Vagina (tissue), 2 donors: ENCODE results near the gene CTNNAL1. TPM values are rescaled to one million over a fixed set of nuclear protein-coding genes. Genes with fewer than 3 reads are reported as not detected.

Experiments
- DNase-seq, 2 donors: peaks; one replicate each; pipeline ENCODE4 v3.0.0-alpha.2; 2017; ENCODE audit errors: extremely low spot score in 2 of 2
- H3K27ac ChIP-seq: fragments of 200-600 bp; sonication (generic); one replicate; pipeline ENCODE4 v1.5.1; 2019
- H3K27me3 ChIP-seq: fragments of 200-600 bp; sonication (generic); one replicate; pipeline ENCODE4 v1.5.1; 2019
- H3K36me3 ChIP-seq, 2 donors: fragments of 200-600 bp; sonication (generic); one replicate each; pipeline ENCODE4 v1.5.1; 2017 to 2019
- H3K4me1 ChIP-seq: fragments of 200-600 bp; sonication (generic); one replicate; pipeline ENCODE4 v1.5.1; 2019
- H3K4me3 ChIP-seq, 2 donors: fragments of 200-600 bp; sonication (generic); 1 replicate in 1 of 2; 2 replicates in 1 of 2; pipeline ENCODE4 v1.5.1; 2016 to 2019
- H3K9me3 ChIP-seq: fragments of 200-600 bp; sonication (generic); one replicate; pipeline ENCODE4 v1.5.1; 2019
- POLR2A ChIP-seq, 2 donors: fragments of 450-650 bp; IDR thresholded peaks; one replicate each; pipeline ENCODE4 v1.6.1; 2017; ENCODE audit warnings: antibody characterized with exemption in 2 of 2, mild to moderate bottlenecking in 2 of 2, moderate library complexity in 2 of 2
- POLR2AphosphoS5 ChIP-seq, 2 donors: sonication (generic); formaldehyde crosslinking; IDR thresholded peaks; one replicate each; pipeline ENCODE4 v1.9.0; 2017; ENCODE audit warnings: antibody characterized with exemption in 2 of 2, mild to moderate bottlenecking in 2 of 2, low read depth in 1 of 2; ENCODE audit not compliant: insufficient read depth in 1 of 2
- intact Hi-C: fragments of 100-400 bp; cut with DNase I; formaldehyde crosslinking; loops from one replicate; pipeline ENCODE4 v1.15.1; 2023
- total RNA-seq: library from RNA; depleted of rRNA; stranded (reverse); fragments of >200 nt; gene quantifications from one replicate; pipeline ENCODE4 v1.2.3, GENCODE V29; 2016
- TF ChIP-seq, protein P1 (sequence below), 3 experiments: fragments of 450-650 bp in 2 of 3; fragments of 200-600 bp in 1 of 3; sonication (generic) in 1 of 3; IDR thresholded peaks; one replicate each; pipeline ENCODE4 v1.5.1; 2017 to 2019; ENCODE audit warnings: antibody characterized with exemption in 3 of 3, mild to moderate bottlenecking in 2 of 3, moderate library complexity in 2 of 3

CTNNAL1 gene
- total RNA-seq, 1 donor from 2014 or later, result 18.2 TPM

DNA sequence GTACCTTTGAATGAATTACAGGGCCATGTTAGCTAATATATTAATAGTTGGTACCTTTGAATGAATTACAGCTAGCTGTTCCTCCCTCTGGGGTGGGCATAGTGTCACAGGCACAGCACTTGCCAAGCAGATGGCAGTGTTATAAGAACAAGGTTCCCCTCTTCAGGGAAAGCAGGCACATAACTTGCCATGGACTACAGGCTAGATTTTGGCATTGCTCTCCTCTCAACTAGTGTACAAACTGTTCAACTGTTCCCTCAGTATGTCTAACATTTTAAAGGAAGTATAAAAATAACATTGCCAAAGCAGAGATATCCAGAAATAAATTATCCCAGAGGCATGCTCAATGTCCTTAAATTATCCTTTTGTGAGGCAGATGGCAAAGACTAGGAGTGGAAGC, 45.4 kb downstream of the CTNNAL1 start:
- DNase-seq, result no peak
- H3K4me1 ChIP-seq, result peaks cover 13% of the 10 kb centered on the region
- no peaks in the 10 kb centered on the region for H3K9me3 ChIP-seq
- intact Hi-C loops, result no loop called here
- no peak overlapping the region for H3K27ac ChIP-seq
- no peaks in the 10 kb centered on the region for H3K27me3 ChIP-seq
- H3K36me3 ChIP-seq, result no peaks in the 10 kb centered on the region
- TF ChIP-seq POLR2AphosphoS5 (IDR thresholded peaks at IDR 0.05; ENCODE audit: insufficient read depth in 1 of 2, low read depth in 1 of 2), result no peak
- TF ChIP-seq POLR2A (IDR thresholded peaks at IDR 0.05), result no peak
- TF ChIP-seq, protein P1, sequence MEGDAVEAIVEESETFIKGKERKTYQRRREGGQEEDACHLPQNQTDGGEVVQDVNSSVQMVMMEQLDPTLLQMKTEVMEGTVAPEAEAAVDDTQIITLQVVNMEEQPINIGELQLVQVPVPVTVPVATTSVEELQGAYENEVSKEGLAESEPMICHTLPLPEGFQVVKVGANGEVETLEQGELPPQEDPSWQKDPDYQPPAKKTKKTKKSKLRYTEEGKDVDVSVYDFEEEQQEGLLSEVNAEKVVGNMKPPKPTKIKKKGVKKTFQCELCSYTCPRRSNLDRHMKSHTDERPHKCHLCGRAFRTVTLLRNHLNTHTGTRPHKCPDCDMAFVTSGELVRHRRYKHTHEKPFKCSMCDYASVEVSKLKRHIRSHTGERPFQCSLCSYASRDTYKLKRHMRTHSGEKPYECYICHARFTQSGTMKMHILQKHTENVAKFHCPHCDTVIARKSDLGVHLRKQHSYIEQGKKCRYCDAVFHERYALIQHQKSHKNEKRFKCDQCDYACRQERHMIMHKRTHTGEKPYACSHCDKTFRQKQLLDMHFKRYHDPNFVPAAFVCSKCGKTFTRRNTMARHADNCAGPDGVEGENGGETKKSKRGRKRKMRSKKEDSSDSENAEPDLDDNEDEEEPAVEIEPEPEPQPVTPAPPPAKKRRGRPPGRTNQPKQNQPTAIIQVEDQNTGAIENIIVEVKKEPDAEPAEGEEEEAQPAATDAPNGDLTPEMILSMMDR (IDR thresholded peaks at IDR 0.05), result no peak
- no peak overlapping the region for H3K4me3 ChIP-seq

- H3K36me3 ChIP-seq, result no peaks in the 10 kb centered on the region
- no peak for DNase-seq
- intact Hi-C loops, result no loop called here
Observed at GRCh38 chr9:108963459-108964143, 49.7 kb downstream of the CTNNAL1 start.

DNA sequence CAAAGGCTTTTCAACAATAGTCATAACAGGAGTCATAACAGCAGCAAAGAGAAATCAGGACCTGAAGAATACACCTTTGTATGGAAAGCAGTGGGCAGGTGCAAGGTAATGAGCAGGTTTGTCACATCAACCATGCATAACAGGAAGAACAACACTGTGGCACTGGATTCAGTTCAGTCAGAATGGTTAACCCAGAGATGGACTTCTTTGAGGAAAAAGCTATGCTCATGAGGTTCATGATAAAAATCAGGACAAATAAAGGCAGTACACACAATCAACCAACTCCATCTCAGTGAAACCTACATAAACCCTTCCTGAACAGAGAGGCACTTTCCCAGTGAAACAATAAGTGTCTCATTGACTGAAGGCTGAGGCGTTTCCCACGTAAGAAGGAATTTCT, 52.1 kb downstream of the CTNNAL1 start:
- Histone ChIP-seq H3K36me3 (no peaks in the 10 kb centered on the region), H3K27me3 (no peaks in the 10 kb centered on the region), H3K9me3 (no peaks in the 10 kb centered on the region), H3K27ac (no peak overlapping the region), H3K4me3 (no peak overlapping the region), H3K4me1 (no peaks in the 10 kb centered on the region)
- TF ChIP-seq POLR2AphosphoS5 (IDR thresholded peaks at IDR 0.05; ENCODE audit: insufficient read depth in 1 of 2, low read depth in 1 of 2) (no peak), POLR2A (IDR thresholded peaks at IDR 0.05) (no peak)
- TF ChIP-seq, protein P1 (IDR thresholded peaks at IDR 0.05), result no peak
- DNase-seq, result no peak
- intact Hi-C loops, result no loop called here

More at GRCh38 chr9:108963459-108964143, 49.7 kb downstream of the CTNNAL1 start:
- no peaks in the 10 kb centered on the region for H3K9me3 ChIP-seq
- H3K27me3 ChIP-seq, result no peaks in the 10 kb centered on the region
- H3K4me3 ChIP-seq, result no peak overlapping the region
- H3K27ac ChIP-seq, result no peak overlapping the region
- no peaks in the 10 kb centered on the region for H3K4me1 ChIP-seq
- TF ChIP-seq POLR2A (IDR thresholded peaks at IDR 0.05), result no peak
- TF ChIP-seq POLR2AphosphoS5 (IDR thresholded peaks at IDR 0.05; ENCODE audit: insufficient read depth in 1 of 2, low read depth in 1 of 2), result no peak
- TF ChIP-seq, protein P1 (IDR thresholded peaks at IDR 0.05), result no peak

- H3K4me3 ChIP-seq, result no peak overlapping the region
- no peaks in the 10 kb centered on the region for H3K9me3 ChIP-seq
- no peaks in the 10 kb centered on the region for H3K4me1 ChIP-seq
- H3K27me3 ChIP-seq, result no peaks in the 10 kb centered on the region
- intact Hi-C loops, result no loop called here
- H3K27ac ChIP-seq, result no peak overlapping the region
- H3K36me3 ChIP-seq, result no peaks in the 10 kb centered on the region
- no peak for DNase-seq
- TF ChIP-seq, protein P1 (IDR thresholded peaks at IDR 0.05), result no peak
- TF ChIP-seq POLR2A (IDR thresholded peaks at IDR 0.05) (no peak), POLR2AphosphoS5 (IDR thresholded peaks at IDR 0.05; ENCODE audit: insufficient read depth in 1 of 2, low read depth in 1 of 2) (no peak)
Observed at GRCh38 chr9:108960331-108960730, 53.0 kb downstream of the CTNNAL1 start.

DNA sequence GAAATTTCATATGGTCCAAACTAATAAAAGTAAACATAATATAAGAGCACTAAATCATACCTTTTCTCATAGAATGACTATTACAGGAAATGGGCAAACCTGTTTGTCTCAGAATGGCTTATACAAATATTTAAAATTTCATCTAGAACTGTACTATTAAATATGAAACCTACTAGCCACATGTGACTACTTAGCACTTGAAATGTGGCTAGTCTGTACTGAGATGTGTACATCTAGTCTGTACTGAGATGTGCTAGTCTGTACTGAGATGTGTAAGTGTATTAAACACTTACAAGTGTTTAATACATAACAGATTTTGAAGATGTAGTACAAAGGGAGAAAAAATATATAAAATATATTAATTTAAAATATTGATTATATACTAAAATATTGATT, 56.7 kb downstream of the CTNNAL1 start:
- H3K27ac ChIP-seq, result no peak overlapping the region
- TF ChIP-seq POLR2A (IDR thresholded peaks at IDR 0.05) (no peak), POLR2AphosphoS5 (IDR thresholded peaks at IDR 0.05; ENCODE audit: insufficient read depth in 1 of 2, low read depth in 1 of 2) (no peak)
- TF ChIP-seq, protein P1 (IDR thresholded peaks at IDR 0.05), result no peak
- H3K4me3 ChIP-seq, result no peak overlapping the region

More for the DNA sequence above, 56.7 kb downstream of the CTNNAL1 start:
- H3K36me3 ChIP-seq, result no peaks in the 10 kb centered on the region
- DNase-seq, result no peak
- H3K4me1 ChIP-seq, result no peaks in the 10 kb centered on the region
- H3K27me3 ChIP-seq, result no peaks in the 10 kb centered on the region
- intact Hi-C loops, result no loop called here
- H3K9me3 ChIP-seq, result no peaks in the 10 kb centered on the region
